ENCODE measurements around the gene ZNF483.

Gene ZNF483

GRCh38 chr9:111531716-111532115 lies 6.7 kb downstream of the ZNF483 start:
- no peak for ATAC-seq

GRCh38 chr9:111533099-111533790 lies 8.3 kb downstream of the ZNF483 start:
- ATAC-seq: no peak
- no peak for TF ChIP-seq TOX (CRISPR knock-in tag; IDR thresholded peaks at IDR 0.05; ENCODE audit: borderline replicate concordance)
- no peak for TF ChIP-seq TCF4 (CRISPR knock-in tag; IDR thresholded peaks at IDR 0.05; ENCODE audit: borderline replicate concordance)
- TF ChIP-seq PPARA (CRISPR knock-in tag; IDR thresholded peaks at IDR 0.05; ENCODE audit: borderline replicate concordance): no peak
- TF ChIP-seq GLIS3 (CRISPR knock-in tag; IDR thresholded peaks at IDR 0.05): no peak
- TF ChIP-seq ZNF8 (CRISPR knock-in tag; IDR thresholded peaks at IDR 0.05): no peak
- no peak for TF ChIP-seq PATZ1 (CRISPR knock-in tag; IDR thresholded peaks at IDR 0.05; ENCODE audit: borderline replicate concordance)
- TF ChIP-seq TSHZ2 (CRISPR knock-in tag; IDR thresholded peaks at IDR 0.05): no peak
- TF ChIP-seq BACH2 (CRISPR knock-in tag; IDR thresholded peaks at IDR 0.05; ENCODE audit: borderline replicate concordance): no peak
- no peak for TF ChIP-seq CSRNP3 (CRISPR knock-in tag; IDR thresholded peaks at IDR 0.05)
- TF ChIP-seq ZNF565 (CRISPR knock-in tag; conservative IDR thresholded peaks at IDR 0.05; ENCODE audit: low read depth): no peak
- no peak for TF ChIP-seq ZNF70 (CRISPR knock-in tag; IDR thresholded peaks at IDR 0.05)

More at GRCh38 chr9:111531716-111532115, 6.7 kb downstream of the ZNF483 start:
- TF ChIP-seq RARB (CRISPR knock-in tag; IDR thresholded peaks at IDR 0.05) (no peak), ESRRG (CRISPR knock-in tag; IDR thresholded peaks at IDR 0.05) (no peak)

GRCh38 chr9:111542497-111543254 lies 17.7 kb downstream of the ZNF483 start:
- ATAC-seq: no peak
- TF ChIP-seq TSHZ2 (CRISPR knock-in tag; IDR thresholded peaks at IDR 0.05) (no peak), TCF4 (CRISPR knock-in tag; IDR thresholded peaks at IDR 0.05; ENCODE audit: borderline replicate concordance) (no peak), GLIS3 (CRISPR knock-in tag; IDR thresholded peaks at IDR 0.05) (no peak), TOX (CRISPR knock-in tag; IDR thresholded peaks at IDR 0.05; ENCODE audit: borderline replicate concordance) (no peak), ZC3H10 (CRISPR knock-in tag; IDR thresholded peaks at IDR 0.05) (no peak), CREB5 (CRISPR knock-in tag; IDR thresholded peaks at IDR 0.05; ENCODE audit: low read depth) (no peak)
